HEK293 (cell line): ENCODE results near the gene TPSD1.

Experiments used
- CTCF ChIA-PET: fragments of 350-600 bp; formaldehyde crosslinking; extraction: SDS; loops from one replicate; lab custom pipeline; 2021; ENCODE audit warnings: antibody characterized with exemption; lab: Yijun Ruan, JAX
- POLR2A ChIA-PET: fragments of 300-600 bp; formaldehyde crosslinking; extraction: SDS; loops from one replicate; lab custom pipeline; 2020; ENCODE audit warnings: antibody characterized with exemption, inconsistent platforms; lab: Yijun Ruan, JAX
- H3K27ac ChIP-seq: fragments of 200-500 bp; sonication (Bioruptor generic); 2 replicates; pipeline ENCODE4 v1.5.1; 2014; ENCODE audit warnings: low read depth, low read length, control low read depth, inconsistent platforms; ENCODE audit errors: extremely low read depth
- H3K36me3 ChIP-seq, 2 experiments: fragments of 200-500 bp in 1 of 2; sonication (Bioruptor generic) in 1 of 2; 1 replicate in 1 of 2; 2 replicates in 1 of 2; pipeline ENCODE4 v1.5.1; 2014 to 2017; ENCODE audit warnings: inconsistent platforms in 2 of 2, low read length in 2 of 2; ENCODE audit not compliant: control insufficient read depth in 2 of 2, insufficient read depth in 1 of 2
- H3K4me1 ChIP-seq: fragments of 200-500 bp; sonication (Bioruptor generic); 2 replicates; pipeline ENCODE4 v1.5.1; 2014; ENCODE audit warnings: mild to moderate bottlenecking, low read length, inconsistent platforms; ENCODE audit not compliant: control insufficient read depth, insufficient read depth
- H3K4me3 ChIP-seq: 2 replicates; pipeline ENCODE4 v1.5.1; 2011; ENCODE audit warnings: low read depth, mild to moderate bottlenecking, control low read depth, low read length, moderate library complexity
- H3K9me3 ChIP-seq: fragments of 200-500 bp; sonication (Bioruptor generic); 2 replicates; pipeline ENCODE4 v1.5.1; 2014; ENCODE audit warnings: low read depth, low read length, inconsistent platforms; ENCODE audit not compliant: control insufficient read depth, insufficient read depth
- AEBP2 ChIP-seq: fragments of 450-650 bp; formaldehyde crosslinking; IDR thresholded peaks from 2 replicates; pipeline ENCODE4 v1.5.1; 2016; ENCODE audit warnings: missing biosample characterization, missing genetic modification characterization, borderline replicate concordance
- BCL11B ChIP-seq: fragments of 450-650 bp; formaldehyde crosslinking; IDR thresholded peaks from 2 replicates; pipeline ENCODE4 v1.5.1; 2016; ENCODE audit warnings: low read depth, missing biosample characterization, missing genetic modification characterization
- KLF1 ChIP-seq: fragments of 450-650 bp; formaldehyde crosslinking; IDR thresholded peaks from 2 replicates; pipeline ENCODE4 v1.5.1; 2016; ENCODE audit warnings: missing biosample characterization, missing genetic modification characterization
- KLF8 ChIP-seq: fragments of 450-650 bp; formaldehyde crosslinking; IDR thresholded peaks from 2 replicates; pipeline ENCODE4 v1.5.1; 2016; ENCODE audit warnings: missing biosample characterization, missing genetic modification characterization
- PRDM1 ChIP-seq: fragments of 450-650 bp; formaldehyde crosslinking; IDR thresholded peaks from 2 replicates; pipeline ENCODE4; 2016; ENCODE audit warnings: missing biosample characterization, missing genetic modification characterization
- PRDM2 ChIP-seq: fragments of 450-650 bp; formaldehyde crosslinking; IDR thresholded peaks from 2 replicates; pipeline ENCODE4 v1.5.1; 2016; ENCODE audit warnings: missing biosample characterization, missing genetic modification characterization, borderline replicate concordance
- RBAK ChIP-seq: fragments of 450-650 bp; formaldehyde crosslinking; IDR thresholded peaks from 2 replicates; pipeline ENCODE4 v1.5.1; 2016; ENCODE audit warnings: missing biosample characterization, missing genetic modification characterization
- SP2 ChIP-seq: fragments of 450-650 bp; formaldehyde crosslinking; IDR thresholded peaks from 2 replicates; pipeline ENCODE4 v1.5.1; 2016; ENCODE audit warnings: missing biosample characterization, missing genetic modification characterization
- ZBTB7A ChIP-seq: fragments of 450-650 bp; formaldehyde crosslinking; IDR thresholded peaks from 2 replicates; pipeline ENCODE4 v1.5.1; 2016; ENCODE audit warnings: low read depth, missing biosample characterization, missing genetic modification characterization
- ZNF146 ChIP-seq: fragments of 450-650 bp; formaldehyde crosslinking; IDR thresholded peaks from 2 replicates; pipeline ENCODE4 v1.5.1; 2016; ENCODE audit warnings: missing biosample characterization, missing genetic modification characterization
- ZNF157 ChIP-seq: fragments of 450-650 bp; formaldehyde crosslinking; IDR thresholded peaks from 2 replicates; pipeline ENCODE4 v1.5.1; 2016; ENCODE audit warnings: missing biosample characterization, missing genetic modification characterization
- ZNF23 ChIP-seq: fragments of 450-650 bp; formaldehyde crosslinking; IDR thresholded peaks from 2 replicates; pipeline ENCODE4 v1.5.1; 2016; ENCODE audit warnings: missing biosample characterization, missing genetic modification characterization, borderline replicate concordance
- ZNF302 ChIP-seq: fragments of 450-650 bp; formaldehyde crosslinking; IDR thresholded peaks from 2 replicates; pipeline ENCODE4 v1.5.1; 2016; ENCODE audit warnings: missing biosample characterization, missing genetic modification characterization, low read depth
- ZNF404 ChIP-seq: fragments of 450-650 bp; formaldehyde crosslinking; IDR thresholded peaks from 2 replicates; pipeline ENCODE4 v1.5.1; 2017; ENCODE audit warnings: missing biosample characterization, missing genetic modification characterization
- ZNF513 ChIP-seq: fragments of 450-650 bp; IDR thresholded peaks from 2 replicates; pipeline ENCODE4 v1.5.1; 2018; ENCODE audit warnings: missing biosample characterization, missing genetic modification characterization
- ZNF529 ChIP-seq: fragments of 450-650 bp; formaldehyde crosslinking; IDR thresholded peaks from 2 replicates; pipeline ENCODE4 v1.5.1; 2017; ENCODE audit warnings: missing genetic modification characterization, missing biosample characterization; ENCODE audit not compliant: insufficient replicate concordance
- ZNF580 ChIP-seq: fragments of 450-650 bp; formaldehyde crosslinking; IDR thresholded peaks from 2 replicates; pipeline ENCODE4 v1.5.1; 2016; ENCODE audit warnings: missing biosample characterization, missing genetic modification characterization
- ZNF600 ChIP-seq: fragments of 450-650 bp; formaldehyde crosslinking; IDR thresholded peaks from 2 replicates; pipeline ENCODE4 v1.5.1; 2016; ENCODE audit warnings: missing biosample characterization, missing genetic modification characterization
- ZNF776 ChIP-seq: fragments of 450-650 bp; formaldehyde crosslinking; IDR thresholded peaks from 2 replicates; pipeline ENCODE4 v1.5.0; 2017; ENCODE audit warnings: missing biosample characterization, missing genetic modification characterization, borderline replicate concordance
- TF ChIP-seq, protein P1 (sequence below): fragments of 450-650 bp; formaldehyde crosslinking; optimal IDR thresholded peaks from 2 replicates; pipeline ENCODE3; 2016; ENCODE audit warnings: missing biosample characterization, mild to moderate bottlenecking, missing genetic modification characterization

Gene TPSD1

DNA sequence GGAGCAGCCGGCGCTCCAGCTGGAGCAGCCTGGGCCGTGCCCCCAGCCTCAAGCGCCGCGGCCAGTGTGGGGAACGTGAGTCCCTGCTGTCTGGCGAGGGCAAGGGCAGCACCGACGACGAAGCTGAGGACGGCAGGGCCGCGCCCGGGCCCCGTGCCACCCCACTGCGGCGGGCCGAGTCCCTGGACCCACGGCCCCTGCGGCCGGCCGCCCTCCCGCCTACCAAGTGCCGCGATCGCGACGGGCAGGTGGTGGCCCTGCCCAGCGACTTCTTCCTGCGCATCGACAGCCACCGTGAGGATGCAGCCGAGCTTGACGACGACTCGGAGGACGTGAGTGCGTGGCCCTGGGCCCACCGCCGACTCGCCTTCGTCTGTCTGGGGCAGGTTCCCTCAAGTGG, 46.8 kb upstream of the TPSD1 start:
- Histone ChIP-seq H3K27ac (no peak overlapping the region), H3K36me3 (peaks cover 0 to 15% of the 10 kb centered on the region in 2 experiments; a peak in 1 of 3 replicates), H3K9me3 (no peaks in the 10 kb centered on the region), H3K4me1 (no peaks in the 10 kb centered on the region), H3K4me3 (no peak overlapping the region)
- ChIA-PET CTCF (interaction anchor here (0.6 kb wide), 1 partner anchor 77 kb away, joined by 3 read pairs; no protein-coding TSS in a partner anchor), POLR2A (no interaction called here)
- TF ChIP-seq ZNF404 (no peak), ZNF580 (no peak), ZNF600 (tag by site-specific recombination) (no peak), ZBTB7A (tag by site-specific recombination) (no peak), ZNF776 (tag by site-specific recombination) (no peak)

GRCh38 chr16:1210461-1210860, 45.4 kb upstream of the TPSD1 start:
- no peaks in the 10 kb centered on the region for H3K4me1 ChIP-seq
- peaks cover 0 to 11% of the 10 kb centered on the region in 2 experiments; a peak in 1 of 3 replicates for H3K36me3 ChIP-seq
- H3K9me3 ChIP-seq, result no peaks in the 10 kb centered on the region
- H3K27ac ChIP-seq, result no peak overlapping the region
- TF ChIP-seq ZNF529 (tag by site-specific recombination) (no peak), ZNF513 (tag by site-specific recombination) (0 out of 2 replicates have a peak, but pooled peaks have one; percentile 28)
- POLR2A ChIA-PET, result no interaction called here
- no peak overlapping the region for H3K4me3 ChIP-seq
- CTCF ChIA-PET, result no interaction called here

- no peaks in the 10 kb centered on the region for H3K9me3 ChIP-seq
- ChIA-PET CTCF (no interaction called here), POLR2A (no interaction called here)
- no peak overlapping the region for H3K4me3 ChIP-seq
- H3K36me3 ChIP-seq, result peaks cover 0 to 11% of the 10 kb centered on the region in 2 experiments; a peak in 1 of 3 replicates
- TF ChIP-seq PRDM1 (tag by site-specific recombination) (no peak), PRDM2 (tag by site-specific recombination) (no peak), KLF8 (tag by site-specific recombination) (peak; percentile 54; the same call in 1 of the 2 replicates), SP2 (tag by site-specific recombination) (no peak), BCL11B (tag by site-specific recombination) (no peak), ZNF146 (no peak), ZNF23 (tag by site-specific recombination) (no peak), AEBP2 (tag by site-specific recombination) (no peak), RBAK (tag by site-specific recombination) (no peak), KLF1 (peak; percentile 71), ZNF157 (tag by site-specific recombination) (no peak), ZNF302 (tag by site-specific recombination) (no peak)
- TF ChIP-seq, protein P1, sequence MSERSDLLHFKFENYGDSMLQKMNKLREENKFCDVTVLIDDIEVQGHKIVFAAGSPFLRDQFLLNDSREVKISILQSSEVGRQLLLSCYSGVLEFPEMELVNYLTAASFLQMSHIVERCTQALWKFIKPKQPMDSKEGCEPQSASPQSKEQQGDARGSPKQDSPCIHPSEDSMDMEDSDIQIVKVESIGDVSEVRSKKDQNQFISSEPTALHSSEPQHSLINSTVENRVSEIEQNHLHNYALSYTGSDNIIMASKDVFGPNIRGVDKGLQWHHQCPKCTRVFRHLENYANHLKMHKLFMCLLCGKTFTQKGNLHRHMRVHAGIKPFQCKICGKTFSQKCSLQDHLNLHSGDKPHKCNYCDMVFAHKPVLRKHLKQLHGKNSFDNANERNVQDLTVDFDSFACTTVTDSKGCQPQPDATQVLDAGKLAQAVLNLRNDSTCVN, result no peak
- H3K27ac ChIP-seq, result no peak overlapping the region
- no peaks in the 10 kb centered on the region for H3K4me1 ChIP-seq
Measured at GRCh38 chr16:1211451-1212268, 44.2 kb upstream of the TPSD1 start.
